Right renal pelvis (tissue), 4 donors: ENCODE results near the gene IRS2. TPM values are rescaled to one million over a fixed set of nuclear protein-coding genes. Genes with fewer than 3 reads are reported as not detected.
A peak's percentile ranks its signal among the peaks of the same experiment; 100 is the strongest.

Experiments
- DNase-seq, 4 donors: peaks; one replicate each; pipeline ENCODE4 v3.0.0-alpha.2; 2013; ENCODE audit warnings: low read depth in 4 of 4, low spot score in 3 of 4, missing footprints in 1 of 4
- polyA plus RNA-seq, 4 donors: library from polyadenylated mRNA; unstranded; fragments of 120-200 nt; gene quantifications; one replicate each; pipeline ENCODE4 v1.2.1, GENCODE V29; 2013; ENCODE audit not compliant: insufficient read length in 4 of 4

IRS2 gene
- polyA plus RNA-seq, 4 donors = 11.4 to 14.9 (median 12.1) TPM

GRCh38 chr13:109809216-109809932 is 23.0 kb upstream of the IRS2 start:
- DNase-seq = no peak

GRCh38 chr13:109807345-109807744 is 21.0 kb upstream of the IRS2 start:
- DNase-seq = no peak

GRCh38 chr13:109804654-109805053 is 18.3 kb upstream of the IRS2 start:
- DNase-seq = no peak

GRCh38 chr13:109803825-109804224 is 17.4 kb upstream of the IRS2 start:
- no peak for DNase-seq

GRCh38 chr13:109802936-109803335 is 16.6 kb upstream of the IRS2 start:
- DNase-seq = no peak

GRCh38 chr13:109795011-109795410 is 8.6 kb upstream of the IRS2 start:
- DNase-seq = no peak

GRCh38 chr13:109794095-109794494 is 7.7 kb upstream of the IRS2 start:
- DNase-seq = no peak

- DNase-seq = no peak
Observed at GRCh38 chr13:109792416-109793059, 6.2 kb upstream of the IRS2 start.

- DNase-seq = no peak
Observed at GRCh38 chr13:109790942-109791605, 4.7 kb upstream of the IRS2 start.

- no peak for DNase-seq
Observed at GRCh38 chr13:109790086-109790485, 3.7 kb upstream of the IRS2 start.

- DNase-seq = no peak
Observed at GRCh38 chr13:109789262-109789661, 2.9 kb upstream of the IRS2 start.

- DNase-seq = no peak
Observed at GRCh38 chr13:109788372-109789111, 2.2 kb upstream of the IRS2 start.

GRCh38 chr13:109787135-109787954 is 962 bp upstream of the IRS2 start:
- DNase-seq = no peak

GRCh38 chr13:109785892-109786450 is 412 bp downstream of the IRS2 start:
- DNase-seq = no peak

GRCh38 chr13:109785141-109785891 is 1.1 kb downstream of the IRS2 start:
- no peak for DNase-seq

GRCh38 chr13:109784590-109785140 is 1.7 kb downstream of the IRS2 start:
- DNase-seq = peak in 1 of 4 donors; percentile 59

- no peak for DNase-seq
Observed at GRCh38 chr13:109783815-109784589, 2.4 kb downstream of the IRS2 start.

GRCh38 chr13:109783447-109783814 is 3.0 kb downstream of the IRS2 start:
- DNase-seq = no peak
